ENCODE measurements around the gene DUSP12. TPM values are rescaled to one million over a fixed set of nuclear protein-coding genes. Genes with fewer than 3 reads are reported as not detected.

Gene DUSP12
- total and polyA plus RNA-seq, 4 donors: 7.9 to 18.2 (median 12.5) TPM

- Histone ChIP-seq H3K27me3 (ENCODE audit: control insufficient read depth in 4 of 4, insufficient read depth in 4 of 4, low read length in 3 of 4) (no peaks in the 10 kb centered on the region), H3K4me1 (ENCODE audit: control insufficient read depth in 4 of 4, insufficient read depth in 4 of 4, low read length in 3 of 4) (no peaks in the 10 kb centered on the region), H3K36me3 (ENCODE audit: control insufficient read depth in 4 of 4, insufficient read depth in 3 of 4, low read depth in 1 of 4, low read length in 3 of 4) (peaks cover 3 to 63% (median 45%) of the 10 kb centered on the region in 4 donors), H3K9ac (ENCODE audit: low read depth in 1 of 2, low read length in 2 of 2) (no peak overlapping the region), H3K27ac (ENCODE audit: low read depth in 1 of 2, low read length in 2 of 2) (no peak overlapping the region), H3K4me3 (ENCODE audit: low read depth in 1 of 3, low read length in 3 of 3) (no peak overlapping the region), H3K9me3 (ENCODE audit: control insufficient read depth in 4 of 4, low read length in 3 of 4) (no peaks in the 10 kb centered on the region)
- 82% methylated on average over 1 of the region's 1 CpG for WGBS
- DNase-seq (ENCODE audit: low spot score): no peak
- TF ChIP-seq TAF1 (conservative IDR thresholded peaks at IDR 0.05) (no peak), SP1 (IDR thresholded peaks at IDR 0.05) (no peak), REST (IDR thresholded peaks at IDR 0.05) (no peak), CTCF (IDR thresholded peaks at IDR 0.05; ENCODE audit: low read depth, low read length, missing input control) (no peak), ZBTB33 (IDR thresholded peaks at IDR 0.05) (no peak), NR2F2 (IDR thresholded peaks at IDR 0.05) (no peak), GABPA (IDR thresholded peaks at IDR 0.05 in 1 of 2, conservative IDR thresholded peaks at IDR 0.05 in 1 of 2) (no peak), FOXA1 (IDR thresholded peaks at IDR 0.05) (no peak), ATF3 (IDR thresholded peaks at IDR 0.05) (no peak)
These were observed 35.4 kb downstream of the DUSP12 start for GRCh38 chr1:161784968-161785367.

- H3K27ac ChIP-seq (ENCODE audit: low read depth in 1 of 2, low read length in 2 of 2): no peak overlapping the region
- no peaks in the 10 kb centered on the region for H3K9me3 ChIP-seq (ENCODE audit: control insufficient read depth in 4 of 4, low read length in 3 of 4)
- DNase-seq (ENCODE audit: low spot score): no peak
- H3K27me3 ChIP-seq (ENCODE audit: control insufficient read depth in 4 of 4, insufficient read depth in 4 of 4, low read length in 3 of 4): no peaks in the 10 kb centered on the region
- WGBS: 90% methylated on average over 4 of the region's 4 CpGs
- H3K36me3 ChIP-seq (ENCODE audit: control insufficient read depth in 4 of 4, insufficient read depth in 3 of 4, low read depth in 1 of 4, low read length in 3 of 4): peaks cover 5 to 64% (median 54%) of the 10 kb centered on the region in 4 donors
- no peaks in the 10 kb centered on the region for H3K4me1 ChIP-seq (ENCODE audit: control insufficient read depth in 4 of 4, insufficient read depth in 4 of 4, low read length in 3 of 4)
- no peak overlapping the region for H3K4me3 ChIP-seq (ENCODE audit: low read depth in 1 of 3, low read length in 3 of 3)
- H3K9ac ChIP-seq (ENCODE audit: low read depth in 1 of 2, low read length in 2 of 2): no peak overlapping the region
- TF ChIP-seq GABPA (IDR thresholded peaks at IDR 0.05 in 1 of 2, conservative IDR thresholded peaks at IDR 0.05 in 1 of 2) (no peak), SP1 (IDR thresholded peaks at IDR 0.05) (no peak), HNF4A (conservative IDR thresholded peaks at IDR 0.05) (no peak), TAF1 (conservative IDR thresholded peaks at IDR 0.05) (no peak), FOXA2 (IDR thresholded peaks at IDR 0.05) (no peak), ATF3 (IDR thresholded peaks at IDR 0.05) (no peak), HNF4G (IDR thresholded peaks at IDR 0.05) (no peak), CTCF (IDR thresholded peaks at IDR 0.05; ENCODE audit: low read depth, low read length, missing input control) (no peak), YY1 (IDR thresholded peaks at IDR 0.05) (no peak), RAD21 (IDR thresholded peaks at IDR 0.05) (no peak), REST (IDR thresholded peaks at IDR 0.05) (no peak), FOXA1 (IDR thresholded peaks at IDR 0.05) (no peak), MAX (IDR thresholded peaks at IDR 0.05) (no peak), JUND (IDR thresholded peaks at IDR 0.05) (no peak), NR2F2 (IDR thresholded peaks at IDR 0.05) (no peak)
These were observed 37.8 kb downstream of the DUSP12 start for GRCh38 chr1:161787355-161787754.
